HG03095 (cell line): ENCODE results near the gene NUP153.
"Not testable (repeated sequence)": the region's sequence is repeated elsewhere in the genome, so short reads cannot be mapped to it uniquely, and the experiment has no call there.

ENCODE experiments used
- ATAC-seq: cut with Tn5 transposase; IDR thresholded peaks from one replicate; pipeline ENCODE4 v1.9.1; 2021; ENCODE audit warnings: moderate library complexity; ENCODE audit not compliant: unreplicated experiment

NUP153 gene

GRCh38 chr6:17706580-17707370, at the start of gene NUP153:
NUP153 (minus strand) TSS chr6:17706925; CDS start chr6:17706387, 538 bp downstream.
- peak; percentile 56 for ATAC-seq

GRCh38 chr6:17754254-17754653, 47.5 kb upstream of the NUP153 start:
- no peak for ATAC-seq

- not testable (repeated sequence) for ATAC-seq
Measured at GRCh38 chr6:17745324-17745723, 38.6 kb upstream of the NUP153 start.

GRCh38 chr6:17744757-17745308, 38.1 kb upstream of the NUP153 start:
- not testable (repeated sequence) for ATAC-seq

- ATAC-seq, result no peak
Measured at GRCh38 chr6:17744019-17744756, 37.5 kb upstream of the NUP153 start.

- ATAC-seq, result no peak
Measured at GRCh38 chr6:17741507-17741906, 34.8 kb upstream of the NUP153 start.

- ATAC-seq, result no peak
Measured at GRCh38 chr6:17740559-17741220, 34.0 kb upstream of the NUP153 start.

- ATAC-seq, result no peak
Measured at GRCh38 chr6:17737704-17738252, 31.1 kb upstream of the NUP153 start.

- ATAC-seq, result not testable (repeated sequence)
Measured at GRCh38 chr6:17735311-17735710, 28.6 kb upstream of the NUP153 start.

- ATAC-seq, result no peak
Measured at GRCh38 chr6:17730078-17730704, 23.5 kb upstream of the NUP153 start.

GRCh38 chr6:17729223-17730077, 22.7 kb upstream of the NUP153 start:
- ATAC-seq, result no peak

GRCh38 chr6:17728551-17729222, 22.0 kb upstream of the NUP153 start:
- no peak for ATAC-seq

GRCh38 chr6:17725083-17725482, 18.4 kb upstream of the NUP153 start:
- no peak for ATAC-seq

GRCh38 chr6:17724341-17724740, 17.6 kb upstream of the NUP153 start:
- ATAC-seq, result no peak

- ATAC-seq, result no peak
Measured at GRCh38 chr6:17721671-17722070, 14.9 kb upstream of the NUP153 start.

- ATAC-seq, result no peak
Measured at GRCh38 chr6:17719323-17720041, 12.8 kb upstream of the NUP153 start.

GRCh38 chr6:17716221-17716620, 9.5 kb upstream of the NUP153 start:
- no peak for ATAC-seq
